ENCODE data around the gene GC.
"Not testable (repeated sequence)": the region's sequence is repeated elsewhere in the genome, so short reads cannot be mapped to it uniquely, and the experiment has no call there.

- TF ChIP-seq, protein P1, sequence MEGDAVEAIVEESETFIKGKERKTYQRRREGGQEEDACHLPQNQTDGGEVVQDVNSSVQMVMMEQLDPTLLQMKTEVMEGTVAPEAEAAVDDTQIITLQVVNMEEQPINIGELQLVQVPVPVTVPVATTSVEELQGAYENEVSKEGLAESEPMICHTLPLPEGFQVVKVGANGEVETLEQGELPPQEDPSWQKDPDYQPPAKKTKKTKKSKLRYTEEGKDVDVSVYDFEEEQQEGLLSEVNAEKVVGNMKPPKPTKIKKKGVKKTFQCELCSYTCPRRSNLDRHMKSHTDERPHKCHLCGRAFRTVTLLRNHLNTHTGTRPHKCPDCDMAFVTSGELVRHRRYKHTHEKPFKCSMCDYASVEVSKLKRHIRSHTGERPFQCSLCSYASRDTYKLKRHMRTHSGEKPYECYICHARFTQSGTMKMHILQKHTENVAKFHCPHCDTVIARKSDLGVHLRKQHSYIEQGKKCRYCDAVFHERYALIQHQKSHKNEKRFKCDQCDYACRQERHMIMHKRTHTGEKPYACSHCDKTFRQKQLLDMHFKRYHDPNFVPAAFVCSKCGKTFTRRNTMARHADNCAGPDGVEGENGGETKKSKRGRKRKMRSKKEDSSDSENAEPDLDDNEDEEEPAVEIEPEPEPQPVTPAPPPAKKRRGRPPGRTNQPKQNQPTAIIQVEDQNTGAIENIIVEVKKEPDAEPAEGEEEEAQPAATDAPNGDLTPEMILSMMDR (conservative IDR thresholded peaks at IDR 0.05), result not testable (repeated sequence)
- not testable (repeated sequence) for TF ChIP-seq EZH2 (IDR thresholded peaks at IDR 0.05; ENCODE audit: low read depth)
These were observed 25.9 kb upstream of the GC start for GRCh38 chr4:71809805-71810204.
